HG02759 (cell line): ENCODE data around the gene FCHSD2.

Experiments used
- ATAC-seq: cut with Tn5 transposase; IDR thresholded peaks from one replicate; pipeline ENCODE4 v1.9.1; 2021; ENCODE audit warnings: mild to moderate bottlenecking, moderate library complexity; ENCODE audit not compliant: unreplicated experiment

Gene FCHSD2

DNA sequence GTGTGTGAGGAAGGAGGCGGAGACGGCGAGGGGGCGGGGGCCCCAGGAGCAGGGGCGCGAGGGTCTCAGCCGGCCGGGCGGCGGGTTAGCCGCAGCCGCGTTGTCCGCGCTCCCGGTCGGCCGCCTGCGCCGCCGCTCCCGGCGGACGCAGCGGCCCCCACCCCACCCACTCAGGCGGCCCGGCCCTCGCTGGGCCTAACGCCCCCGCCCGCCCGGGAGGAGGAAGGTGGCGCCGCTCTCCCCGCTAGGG is at the start of gene FCHSD2:
FCHSD2 (minus strand) TSS at position 191 of the 250 bp plus-strand sequence. CDS start 441 bp downstream, outside the sequence.
- peak; percentile 41 for ATAC-seq

DNA sequence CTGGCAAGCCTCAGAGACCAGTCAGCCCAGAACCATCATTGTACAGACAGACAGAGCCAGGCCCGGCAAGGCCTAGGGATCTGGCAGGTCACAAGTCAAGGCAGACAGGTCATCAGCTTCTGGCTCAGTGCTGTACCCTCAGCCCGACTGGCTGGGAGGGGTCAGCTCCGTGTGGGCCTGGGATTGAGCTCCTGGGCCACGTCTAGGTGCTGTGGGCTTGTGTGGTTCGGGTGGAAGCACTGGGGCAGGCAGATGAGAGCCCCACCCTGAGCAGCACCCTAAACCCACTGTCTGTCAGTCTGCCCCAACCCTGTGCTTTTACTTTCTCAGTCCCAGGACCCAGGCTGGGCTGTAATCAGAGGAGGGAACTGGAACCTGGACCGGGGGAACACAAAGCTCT is 49.0 kb upstream of the FCHSD2 start:
- ATAC-seq = no peak

DNA sequence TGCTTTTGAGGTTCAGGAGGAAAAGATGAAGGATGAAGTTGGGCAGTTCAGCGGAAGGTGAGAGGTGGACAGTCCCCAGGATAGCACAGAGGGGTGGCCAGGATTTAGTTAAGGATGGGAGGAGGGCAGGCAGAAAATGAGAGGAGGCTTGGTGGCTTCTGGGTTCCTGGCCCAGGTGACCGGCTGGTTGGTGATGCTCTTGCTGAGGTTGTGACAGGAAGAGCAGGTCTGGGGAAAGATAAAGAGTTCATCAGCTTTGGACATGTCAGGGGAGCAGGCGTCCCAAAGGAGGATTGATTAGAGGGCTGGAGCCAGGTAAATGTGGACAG is 48.4 kb upstream of the FCHSD2 start:
- ATAC-seq = no peak

DNA sequence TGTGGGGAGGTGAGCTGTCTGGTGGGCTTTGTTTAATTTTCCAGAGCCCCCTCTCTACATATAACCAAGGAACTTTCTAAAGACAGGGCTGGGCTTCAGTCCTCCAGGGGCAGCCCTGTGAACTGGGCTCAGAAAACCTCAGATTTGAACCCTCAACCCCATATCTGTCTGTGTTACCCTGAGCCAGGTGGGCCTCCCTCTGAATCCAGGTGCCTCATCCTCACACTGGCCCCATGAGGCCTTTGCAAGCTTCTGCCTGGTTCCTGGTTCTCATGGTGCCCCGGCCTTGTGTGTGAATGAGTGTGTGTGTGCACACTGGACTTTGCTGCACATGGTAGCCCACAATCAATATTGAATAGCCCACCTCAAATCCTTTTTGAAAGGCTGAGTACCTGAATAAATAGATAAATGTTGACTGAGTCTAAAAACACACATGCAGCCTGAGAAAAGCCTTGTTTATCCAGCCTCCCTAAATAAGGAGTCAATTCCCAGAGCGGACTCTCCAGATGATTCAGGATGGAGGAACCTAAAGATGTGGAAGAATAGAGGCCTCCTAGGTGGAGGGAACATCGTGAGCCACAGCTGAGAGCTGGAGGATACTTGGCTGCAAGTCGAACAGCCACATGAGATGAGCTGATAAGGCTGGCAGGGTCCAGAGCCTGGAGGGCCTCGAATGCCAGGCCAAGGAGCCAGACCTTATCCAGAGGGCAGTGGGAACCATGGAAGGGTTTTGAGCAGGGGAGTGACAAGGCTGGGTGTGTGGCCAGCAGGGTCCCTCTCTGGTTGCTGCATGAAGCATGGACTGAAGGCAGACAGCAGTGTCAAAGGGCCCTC is 47.8 kb upstream of the FCHSD2 start:
- no peak for ATAC-seq

DNA sequence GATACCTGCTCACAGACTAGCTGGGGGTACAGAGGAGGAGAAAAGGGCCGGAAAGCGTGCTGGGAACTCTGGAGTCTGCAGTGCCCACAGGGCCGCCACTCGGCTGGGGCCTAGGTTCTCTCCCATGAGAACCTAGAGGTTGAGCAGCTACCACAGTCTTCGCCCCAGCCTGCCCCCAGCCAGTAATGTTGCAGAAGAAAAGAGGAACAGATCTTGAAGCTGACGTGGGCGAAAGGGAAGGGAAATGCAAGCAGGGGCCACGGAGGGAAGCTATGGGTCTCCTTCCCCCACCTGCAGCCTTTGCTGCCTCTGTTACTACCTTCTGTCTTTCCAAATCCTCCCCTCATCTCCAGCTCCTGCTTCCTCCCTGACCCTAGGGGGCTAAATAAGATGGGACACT is 47.2 kb upstream of the FCHSD2 start:
- ATAC-seq = peak; percentile 38

DNA sequence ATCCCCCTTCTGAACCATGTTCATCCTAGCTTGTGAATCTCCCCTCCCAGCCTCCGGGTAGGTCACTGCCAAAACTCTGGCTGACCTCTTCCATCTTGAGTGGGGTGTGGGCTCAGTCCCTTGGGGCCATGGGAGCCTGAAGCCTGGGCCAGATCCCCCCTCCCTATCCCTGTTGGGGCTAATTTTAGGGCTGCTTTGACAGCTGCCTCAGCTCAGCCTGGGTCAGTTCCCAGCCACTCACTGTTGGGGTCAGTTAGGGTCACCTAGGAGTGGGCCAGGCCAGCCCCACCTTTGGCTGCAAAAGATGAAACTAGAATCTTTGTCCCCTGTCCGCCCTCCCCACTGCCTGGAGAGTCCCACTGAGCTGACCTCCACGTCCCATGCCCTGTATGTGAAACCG is 46.2 kb upstream of the FCHSD2 start:
- ATAC-seq = no peak

DNA sequence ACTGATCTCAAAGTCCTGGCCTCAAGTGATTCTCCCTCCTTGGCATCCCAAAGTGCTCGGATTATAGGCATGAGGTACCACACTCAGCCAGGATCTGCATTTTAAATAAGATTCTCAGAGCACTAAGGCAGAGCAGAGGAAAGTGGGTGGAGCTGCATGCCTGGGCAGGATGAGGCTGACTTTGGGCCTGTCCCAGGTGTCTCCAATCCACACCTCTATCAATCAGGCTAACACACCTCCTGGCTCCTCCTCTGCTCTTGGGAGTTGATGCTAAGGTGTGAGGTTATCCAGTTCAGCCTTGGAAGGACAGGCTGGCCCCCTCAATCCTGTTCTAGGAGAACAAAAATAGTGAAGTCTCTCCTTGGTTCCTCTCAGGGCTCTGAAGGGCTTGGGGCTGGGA is 45.7 kb upstream of the FCHSD2 start:
- ATAC-seq = no peak

DNA sequence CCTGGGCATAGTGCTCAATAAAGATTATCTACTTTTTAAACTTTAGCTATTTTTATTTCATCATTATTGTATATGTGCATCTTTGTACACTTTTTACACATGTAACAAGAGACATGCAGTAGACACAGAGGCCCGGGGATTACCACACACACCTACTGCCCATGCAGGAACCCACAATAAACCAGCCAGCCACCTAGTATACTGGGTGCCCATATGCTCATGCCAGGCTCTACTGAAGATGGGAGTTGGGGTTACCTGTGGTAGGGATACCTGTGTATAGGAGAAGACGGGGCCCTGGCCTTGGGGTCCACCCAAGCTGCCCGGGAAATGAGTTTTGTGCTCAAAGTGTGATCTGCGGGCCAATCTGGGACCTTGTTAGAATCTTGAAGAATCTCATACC is 44.8 kb upstream of the FCHSD2 start:
- no peak for ATAC-seq

DNA sequence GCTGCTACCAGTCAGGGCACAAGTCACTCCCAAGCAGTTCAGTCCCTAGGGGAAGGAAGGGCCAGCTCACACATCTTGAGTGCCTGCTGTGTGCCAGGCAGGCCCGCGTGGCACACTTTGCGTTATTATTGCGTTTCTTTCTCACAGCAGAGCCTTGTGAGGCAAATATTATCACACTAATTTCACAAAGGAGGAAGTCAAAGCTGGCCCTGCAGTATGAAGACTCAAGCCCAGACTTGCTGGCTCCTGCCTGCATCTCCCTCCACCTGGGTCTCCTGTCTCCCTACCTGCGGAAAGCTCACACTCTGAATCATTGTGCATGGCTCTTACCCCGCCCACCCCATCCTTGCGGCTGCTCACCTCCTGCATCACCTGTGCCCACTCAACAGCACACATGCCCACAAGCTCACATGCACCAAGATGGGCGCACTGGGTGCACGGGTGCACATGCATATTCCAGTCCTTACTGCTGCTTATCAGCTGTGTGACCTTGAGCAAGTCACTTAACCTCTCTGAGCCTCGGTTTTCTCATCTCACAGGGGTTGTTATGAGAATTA is 44.3 kb upstream of the FCHSD2 start:
- no peak for ATAC-seq

DNA sequence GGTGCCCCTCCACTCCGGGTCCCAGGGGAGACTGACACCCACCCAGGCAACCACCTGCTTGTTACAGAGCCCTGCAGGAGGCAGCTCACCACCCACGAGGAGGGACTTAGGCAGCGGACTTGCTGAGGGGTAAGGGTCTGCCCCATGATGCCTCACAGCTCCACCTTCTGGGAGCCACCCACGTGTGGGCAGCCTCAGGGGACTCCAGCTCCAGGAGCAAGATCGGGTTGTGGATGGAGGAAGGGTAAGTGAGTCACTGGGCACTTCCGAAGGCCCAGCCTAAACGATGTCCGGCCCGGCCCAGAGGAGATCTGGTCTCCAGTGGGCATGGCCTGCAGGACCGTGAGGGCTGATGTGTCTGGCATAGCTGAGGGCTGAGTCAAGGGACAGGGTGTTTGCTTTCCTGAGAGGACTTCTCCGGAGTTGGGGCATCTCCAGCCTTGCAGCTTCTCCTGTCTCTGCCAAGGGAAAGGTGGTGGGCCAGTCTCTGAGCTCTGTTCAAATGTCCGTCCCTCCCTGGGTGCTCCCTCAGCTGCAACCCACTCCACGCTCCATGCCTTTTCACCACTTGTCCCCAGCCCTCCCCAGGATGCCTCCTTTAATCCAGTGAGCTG is 43.7 kb upstream of the FCHSD2 start:
- no peak for ATAC-seq

DNA sequence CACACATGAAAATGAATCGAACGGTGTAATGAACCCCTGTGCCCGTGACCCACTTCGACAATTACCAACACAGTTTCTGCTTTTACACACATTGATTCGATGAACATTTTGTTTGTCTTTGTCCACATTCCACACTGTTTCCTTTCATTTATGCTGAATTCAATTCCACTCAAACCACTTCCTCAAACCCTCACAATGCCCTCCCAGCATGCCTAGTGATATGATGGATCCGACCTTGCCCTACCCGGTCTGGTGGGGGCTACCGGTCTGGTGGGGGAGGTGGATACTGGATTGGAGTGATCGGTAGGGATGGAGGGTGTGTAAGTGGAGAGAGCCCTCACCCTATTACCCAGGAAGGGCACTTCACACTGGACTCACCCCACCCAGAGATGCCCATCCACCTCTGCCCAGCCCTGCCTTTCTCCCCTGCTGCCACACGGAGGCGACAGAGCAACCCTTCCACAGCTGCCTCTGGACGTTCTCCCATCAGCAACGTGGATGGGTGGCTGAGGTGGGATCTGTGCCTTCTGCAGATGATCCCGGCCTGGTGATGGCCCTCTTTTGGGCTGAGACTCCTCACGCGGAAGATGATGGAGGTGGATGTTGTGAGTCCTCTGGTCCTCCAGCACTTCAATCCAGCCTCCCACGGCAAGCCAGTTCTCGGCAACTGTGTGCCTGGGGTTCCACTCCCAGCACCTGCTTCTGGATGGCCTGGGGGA is 43.0 kb upstream of the FCHSD2 start:
- ATAC-seq = no peak

DNA sequence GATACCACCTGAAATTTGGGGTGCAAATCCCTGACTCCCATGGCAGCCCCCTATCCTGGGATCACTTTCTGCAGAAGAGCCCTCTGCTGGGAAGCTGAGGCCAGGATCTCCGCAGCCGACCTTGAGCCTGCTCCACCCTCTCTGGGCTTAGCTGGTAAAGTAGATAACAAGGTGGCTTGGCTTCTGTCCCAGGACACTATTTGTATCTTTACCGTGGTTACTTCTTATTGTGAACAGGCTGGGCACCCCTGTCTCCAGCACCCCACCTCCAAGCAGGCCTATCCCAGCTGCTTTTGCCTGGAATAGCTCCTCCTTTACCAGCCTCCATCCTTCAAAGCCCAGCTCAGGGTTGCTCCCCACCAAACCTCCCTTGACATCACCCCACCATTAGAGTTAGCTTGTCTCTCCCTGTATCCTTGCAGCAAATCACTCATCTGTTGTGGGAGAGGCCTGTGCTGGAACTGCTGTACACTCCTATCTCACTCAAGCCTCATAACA is 40.8 kb upstream of the FCHSD2 start:
- ATAC-seq = no peak

DNA sequence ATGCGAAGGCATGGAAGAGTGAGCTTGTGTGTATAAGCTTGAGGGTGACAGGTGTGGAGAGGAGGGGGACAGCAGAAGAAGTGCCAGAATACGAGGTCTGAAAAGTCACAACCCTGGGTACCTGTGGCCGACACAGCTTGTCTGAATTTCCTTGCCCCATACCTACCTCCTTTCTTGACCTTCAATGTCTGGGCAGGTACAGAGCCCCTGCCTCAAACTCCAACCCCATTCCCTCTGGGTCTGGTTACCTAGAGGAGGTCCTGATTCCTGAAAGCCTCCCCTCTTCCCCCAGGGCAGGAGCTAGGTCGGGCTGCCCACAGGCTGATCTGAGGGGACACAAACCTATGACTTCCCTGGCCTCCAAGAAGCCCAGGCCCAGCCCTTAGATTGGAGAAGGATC is 36.6 kb upstream of the FCHSD2 start:
- ATAC-seq = no peak

DNA sequence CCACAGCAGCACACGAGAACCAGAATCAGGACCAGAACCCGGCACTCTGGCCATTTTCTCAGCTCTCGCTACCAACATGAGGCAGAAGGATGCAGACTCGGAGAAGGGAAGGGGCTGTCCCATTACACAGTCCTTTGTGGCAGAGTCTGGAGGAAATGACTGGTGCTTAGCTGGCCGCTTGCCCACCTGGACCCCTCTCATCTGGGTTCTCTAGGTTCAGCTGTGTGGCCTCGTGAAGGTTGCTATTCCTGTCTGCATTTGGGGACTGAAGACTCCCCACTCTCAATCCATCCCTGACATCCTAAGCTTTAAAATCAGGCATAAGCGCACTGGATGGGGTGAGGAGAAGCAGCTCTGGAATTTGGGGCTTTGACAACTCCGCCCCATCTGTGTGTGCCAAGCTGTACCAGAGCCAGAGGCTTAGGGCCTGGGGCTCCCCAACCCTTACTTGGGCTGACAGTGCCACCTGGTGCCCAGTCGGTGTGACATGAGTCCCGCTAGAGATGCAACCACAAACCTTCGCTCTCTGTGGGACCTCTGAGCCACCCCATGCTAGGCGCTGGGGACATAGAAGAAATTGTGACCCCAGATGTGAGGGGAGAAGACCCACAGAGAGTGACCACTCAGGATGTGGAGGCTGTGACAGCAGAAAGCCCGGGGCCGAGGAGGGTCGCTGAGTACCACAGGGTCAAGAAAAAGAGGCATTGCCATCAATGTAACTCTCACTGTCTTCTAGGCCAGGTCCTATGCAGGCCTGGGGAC is 35.8 kb upstream of the FCHSD2 start:
- peak; percentile 72 for ATAC-seq

DNA sequence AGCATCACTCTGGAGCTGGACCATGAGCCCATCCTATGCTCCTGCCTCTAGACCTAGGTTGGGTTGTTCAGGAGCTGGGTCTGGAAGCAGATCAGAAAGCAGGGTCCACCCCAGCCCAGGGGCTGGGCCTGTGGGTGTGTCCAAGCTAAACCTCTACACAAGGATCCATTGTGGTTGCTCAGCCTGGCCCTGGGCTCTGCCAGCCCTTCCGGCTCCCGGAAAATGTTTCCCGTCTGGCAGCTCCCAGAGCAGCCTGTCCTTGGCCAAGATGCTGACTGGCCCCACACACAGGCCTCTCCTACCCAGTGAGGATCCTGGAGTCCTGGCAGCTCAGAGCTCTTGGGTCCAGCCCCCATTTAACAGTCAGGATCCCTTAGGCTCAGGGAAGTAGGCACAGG is 35.3 kb upstream of the FCHSD2 start:
- no peak for ATAC-seq

DNA sequence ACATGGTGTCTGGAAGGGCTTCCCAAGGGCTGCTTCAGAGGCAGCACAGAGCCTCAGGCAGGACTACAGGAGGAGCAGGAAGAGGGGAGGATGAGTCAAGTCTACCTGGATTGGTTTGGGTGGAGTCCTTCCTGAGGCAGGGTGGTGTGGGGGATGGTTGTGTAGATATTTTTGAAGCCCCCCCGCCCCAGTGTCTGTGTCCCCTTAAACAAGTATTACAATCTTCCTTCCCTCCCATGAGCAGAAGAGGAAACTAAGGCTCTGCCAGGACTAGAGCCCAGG is 34.7 kb upstream of the FCHSD2 start:
- ATAC-seq = no peak

DNA sequence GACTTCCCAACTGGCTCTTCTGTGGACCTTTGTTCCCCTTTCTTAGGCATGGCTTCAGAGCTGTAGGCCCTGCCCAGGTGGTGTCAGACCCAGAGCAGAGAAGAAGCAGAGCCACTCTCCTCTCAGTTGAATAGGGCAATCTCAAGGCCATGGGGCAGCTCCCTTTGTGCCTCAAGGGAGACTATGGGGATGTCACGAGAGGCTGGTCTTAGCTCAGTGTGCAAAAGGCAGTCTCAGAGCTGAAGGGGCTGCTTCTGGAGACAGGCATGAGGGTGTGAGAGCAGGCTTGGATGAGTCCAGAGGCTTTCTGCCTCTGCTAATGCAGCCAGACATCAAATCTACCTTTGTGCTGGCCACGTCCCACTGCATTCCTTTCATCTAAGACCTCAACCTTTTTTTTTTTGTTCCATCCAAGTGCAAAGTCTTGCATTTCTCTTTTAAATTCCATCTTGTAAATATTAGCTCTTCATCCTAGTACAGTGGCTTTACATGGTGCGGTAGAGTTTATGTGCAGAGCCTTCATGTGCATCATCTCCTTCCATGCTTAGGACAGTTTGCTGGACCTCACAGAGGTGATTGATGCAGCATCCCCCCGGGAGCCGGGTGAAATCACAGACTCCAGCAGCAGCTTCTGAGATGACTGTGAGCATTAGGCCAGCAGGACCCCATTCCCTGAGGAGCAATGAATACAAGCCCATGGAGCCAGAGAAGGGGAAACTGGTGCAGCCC is 34.2 kb upstream of the FCHSD2 start:
- ATAC-seq = no peak

DNA sequence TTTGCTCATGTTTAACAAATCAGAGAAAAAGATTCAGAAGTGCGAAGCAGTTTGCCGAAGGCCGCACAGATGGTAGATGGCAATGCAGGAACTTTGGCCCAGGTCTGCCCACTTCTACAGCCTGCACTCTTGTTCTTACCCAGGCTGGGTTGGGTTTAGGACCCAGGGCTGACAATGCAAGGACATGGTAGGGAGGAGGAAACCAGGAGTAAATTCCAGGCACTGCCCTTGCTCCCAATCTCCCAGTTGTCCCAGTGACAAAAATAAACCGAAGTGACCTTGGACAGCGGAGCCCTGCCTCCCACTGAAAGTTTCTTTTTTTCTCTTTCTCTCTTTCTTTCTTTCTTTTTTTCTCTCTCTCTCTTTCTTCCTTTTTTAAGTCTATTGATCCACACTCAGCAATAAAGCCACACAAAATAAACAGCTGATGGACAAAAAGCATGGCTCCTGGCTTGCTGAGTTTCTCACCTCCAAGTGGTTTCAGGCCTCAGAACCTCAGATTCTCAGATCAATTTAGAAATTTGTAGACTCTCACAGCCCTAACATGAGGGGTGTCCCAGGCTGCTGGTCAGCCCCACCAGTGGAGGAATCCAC is 33.5 kb upstream of the FCHSD2 start:
- no peak for ATAC-seq

DNA sequence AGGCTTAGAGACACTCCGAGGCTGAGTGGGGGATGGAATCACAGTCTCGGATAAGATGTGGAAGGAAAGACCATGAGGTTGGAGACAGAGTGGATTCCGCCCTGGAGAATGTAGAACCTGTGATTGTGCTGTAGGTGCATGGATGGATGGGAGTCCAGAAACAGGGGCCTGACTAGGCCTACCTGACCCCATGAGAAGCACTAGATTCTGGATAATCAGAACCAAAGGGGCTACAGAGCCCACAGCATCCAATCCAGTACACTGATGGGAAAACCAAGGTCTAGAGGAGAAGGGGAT is 32.3 kb upstream of the FCHSD2 start:
- ATAC-seq = no peak

DNA sequence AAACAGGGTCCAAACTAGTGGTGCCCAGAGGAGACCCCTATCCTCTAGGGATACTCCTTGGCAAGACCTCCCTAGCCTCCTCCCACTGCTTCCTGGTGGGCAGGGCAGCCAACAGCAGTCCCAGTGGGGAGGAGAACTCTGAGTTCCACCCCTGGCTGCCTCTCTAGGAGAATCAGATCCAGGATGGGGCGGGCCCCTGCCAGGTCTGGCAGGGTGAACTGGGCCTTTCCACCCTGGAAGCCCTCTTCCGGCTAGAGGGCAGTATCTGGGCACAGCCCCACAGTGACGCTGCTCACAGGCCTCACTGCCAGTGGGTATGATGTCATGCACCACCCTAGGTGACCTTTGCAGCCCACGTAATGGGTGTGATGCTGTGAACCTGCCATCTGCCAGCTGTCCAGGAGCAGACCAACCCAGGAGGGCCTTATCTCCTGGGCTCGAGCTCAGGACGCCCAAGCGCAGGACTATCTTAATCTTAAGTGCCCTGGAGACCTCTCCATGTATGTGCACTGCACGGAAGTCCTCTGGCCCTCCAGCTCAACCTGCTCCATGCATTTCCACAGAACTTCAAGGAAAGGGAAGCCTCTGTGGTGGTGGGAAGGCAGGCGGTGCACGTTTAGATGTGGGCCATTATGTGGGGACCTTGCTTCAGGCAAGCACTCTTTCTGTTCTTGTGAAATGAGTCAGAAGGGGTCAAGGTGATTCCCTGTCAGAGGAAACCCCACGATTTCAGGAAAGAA is 31.8 kb upstream of the FCHSD2 start:
- no peak for ATAC-seq
